Stimulated activated CD8-positive, alpha-beta memory T cell treated with anti-CD3 and anti-CD28 coated beads, Interleukin-7, amount 100 ng/mL, for 4 hours (primary cell): Measurements from ENCODE around the gene PLCXD1.
"Not testable (repeated sequence)": the region's sequence is repeated elsewhere in the genome, so short reads cannot be mapped to it uniquely, and the experiment has no call there.

Source experiments
- DNase-seq, 2 donors: peaks; one replicate each; pipeline ENCODE4 v3.0.0-alpha.2; 2020; ENCODE audit warnings: low read depth in 2 of 2

The PLCXD1 gene

DNA sequence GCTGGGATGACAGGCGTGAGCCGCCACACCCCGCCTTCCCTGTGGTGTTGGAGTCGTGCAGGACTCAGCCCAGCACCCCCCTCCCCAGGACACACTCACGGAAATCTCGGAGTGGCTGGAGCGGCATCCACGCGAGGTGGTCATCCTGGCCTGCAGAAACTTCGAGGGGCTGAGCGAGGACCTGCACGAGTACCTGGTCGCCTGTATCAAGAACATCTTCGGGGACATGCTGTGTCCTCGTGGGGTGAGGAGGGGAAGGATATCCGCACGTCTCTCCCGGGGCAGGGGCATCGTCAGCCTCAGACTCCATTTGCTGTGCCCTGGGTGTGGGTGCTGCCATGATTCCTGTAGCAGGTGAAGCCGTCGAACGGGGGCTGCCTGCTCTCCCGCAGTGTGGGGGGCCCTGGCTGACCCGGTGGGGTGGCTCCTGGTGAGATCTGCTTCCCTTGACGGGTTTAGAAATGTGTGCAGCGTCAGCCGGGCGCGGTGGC, 10.3 kb downstream of the PLCXD1 start:
- no peak for DNase-seq

DNA sequence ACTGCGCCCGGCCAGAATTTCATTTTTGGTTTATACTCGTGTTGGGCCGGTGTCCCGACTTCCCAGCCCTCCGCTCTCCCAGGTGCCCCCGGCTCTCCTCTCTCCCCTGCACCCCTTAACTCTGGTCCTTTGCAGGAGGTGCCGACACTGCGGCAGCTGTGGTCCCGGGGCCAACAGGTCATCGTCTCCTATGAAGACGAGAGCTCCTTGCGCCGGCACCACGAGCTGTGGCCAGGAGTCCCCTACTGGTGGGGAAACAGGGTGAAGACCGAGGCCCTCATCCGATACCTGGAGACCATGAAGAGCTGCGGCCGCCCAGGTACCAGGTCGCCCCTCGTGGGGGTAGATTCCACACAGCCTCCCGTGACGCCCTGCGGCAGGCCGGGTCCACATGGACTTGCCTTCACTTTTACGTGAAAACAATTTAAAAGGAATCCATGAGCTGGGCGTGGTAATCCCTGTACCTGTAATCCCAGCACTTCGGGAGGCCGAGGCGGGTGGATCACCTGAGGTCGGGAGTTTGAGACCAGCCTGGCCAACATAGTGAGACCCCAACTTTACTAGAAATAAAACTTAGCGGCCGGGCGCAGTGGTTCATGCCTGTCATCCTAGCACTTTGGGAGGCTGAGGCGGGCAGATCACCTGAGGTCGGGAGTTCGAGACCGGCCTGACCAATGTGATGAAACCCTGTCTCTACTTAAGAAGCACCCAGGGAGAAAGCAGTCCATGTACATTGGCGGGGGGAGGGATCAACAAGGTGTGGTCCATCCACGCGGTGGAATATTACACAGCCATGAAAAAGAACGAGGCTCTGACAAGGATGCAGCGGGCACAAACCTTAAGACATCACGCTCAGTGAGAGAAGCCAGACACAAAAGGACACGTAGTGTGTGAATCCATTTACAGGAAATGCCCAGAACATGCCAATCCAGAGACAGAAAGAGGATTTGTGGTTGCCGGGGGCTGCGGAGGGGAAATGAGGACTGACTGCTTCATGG, 12.0 kb downstream of the PLCXD1 start:
- no peak for DNase-seq

DNA sequence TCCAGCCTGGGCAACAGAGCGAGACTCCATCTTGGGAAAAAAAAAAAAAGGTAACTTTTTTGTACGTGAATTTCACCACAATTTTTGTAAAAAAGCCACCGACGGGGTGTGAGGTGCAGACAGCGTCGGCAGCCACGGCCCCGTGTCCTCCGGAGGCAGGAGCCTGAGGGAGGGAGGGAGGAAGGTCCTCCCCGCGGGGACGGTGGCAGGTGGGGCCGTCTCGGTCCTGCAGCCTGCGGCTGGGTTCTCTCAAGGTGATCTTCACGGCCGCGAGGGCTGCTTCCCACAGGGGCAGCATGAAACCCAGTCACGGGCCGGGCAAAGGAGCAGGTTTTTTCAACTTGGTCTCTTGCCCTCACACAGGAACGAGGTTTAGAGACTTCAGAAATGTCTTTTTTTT, 14.0 kb downstream of the PLCXD1 start:
- DNase-seq: no peak

DNA sequence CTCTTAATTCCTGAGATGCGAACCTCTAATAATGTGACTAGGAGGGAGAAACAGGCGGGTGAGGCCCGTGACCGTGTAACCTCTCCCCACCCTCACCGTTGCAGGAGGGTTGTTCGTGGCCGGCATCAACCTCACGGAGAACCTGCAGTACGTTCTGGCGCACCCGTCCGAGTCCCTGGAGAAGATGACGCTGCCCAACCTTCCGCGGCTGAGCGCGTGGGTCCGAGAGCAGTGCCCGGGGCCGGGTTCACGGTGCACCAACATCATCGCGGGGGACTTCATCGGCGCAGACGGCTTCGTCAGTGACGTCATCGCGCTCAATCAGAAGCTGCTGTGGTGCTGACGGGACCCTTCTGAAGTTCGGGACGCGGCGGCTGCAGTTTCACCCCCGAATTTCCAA, 17.8 kb downstream of the PLCXD1 start:
- DNase-seq: no peak

DNA sequence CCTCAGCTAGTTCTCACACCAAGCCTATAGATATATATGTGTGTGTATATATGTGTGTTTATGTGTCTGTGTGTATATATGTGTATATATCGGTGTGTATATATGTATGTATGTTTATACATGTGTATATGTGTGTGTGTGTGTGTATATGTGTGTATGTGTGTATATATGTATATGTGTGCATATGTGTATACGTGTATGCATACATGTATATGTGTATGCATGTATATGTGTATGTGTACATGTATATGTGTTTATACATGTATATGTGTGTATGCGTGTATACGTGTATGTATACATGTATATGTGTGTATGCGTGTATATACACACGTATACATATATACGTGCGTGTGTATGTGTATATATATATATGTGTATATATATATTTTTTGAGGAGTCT, 19.2 kb downstream of the PLCXD1 start:
- no peak for DNase-seq

DNA sequence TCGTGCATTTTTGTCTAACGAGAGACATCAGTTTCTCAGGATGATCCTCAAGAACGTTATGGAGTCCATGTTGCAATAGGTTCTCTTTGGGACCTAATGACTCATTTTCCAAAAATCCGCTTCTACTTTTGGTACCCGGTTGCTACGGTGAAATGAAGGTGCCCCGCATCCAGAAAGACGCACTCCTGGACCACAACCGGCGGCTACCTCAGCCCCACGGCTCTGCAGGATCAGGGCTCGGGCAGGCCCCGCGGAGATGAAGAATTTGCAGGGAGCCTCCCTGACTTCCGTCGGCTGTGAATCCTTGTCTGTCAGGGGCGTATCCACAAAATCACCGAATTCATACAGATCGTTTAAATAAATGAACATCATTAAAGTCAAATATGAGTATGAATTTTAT, 21.8 kb downstream of the PLCXD1 start:
- DNase-seq: no peak

DNA sequence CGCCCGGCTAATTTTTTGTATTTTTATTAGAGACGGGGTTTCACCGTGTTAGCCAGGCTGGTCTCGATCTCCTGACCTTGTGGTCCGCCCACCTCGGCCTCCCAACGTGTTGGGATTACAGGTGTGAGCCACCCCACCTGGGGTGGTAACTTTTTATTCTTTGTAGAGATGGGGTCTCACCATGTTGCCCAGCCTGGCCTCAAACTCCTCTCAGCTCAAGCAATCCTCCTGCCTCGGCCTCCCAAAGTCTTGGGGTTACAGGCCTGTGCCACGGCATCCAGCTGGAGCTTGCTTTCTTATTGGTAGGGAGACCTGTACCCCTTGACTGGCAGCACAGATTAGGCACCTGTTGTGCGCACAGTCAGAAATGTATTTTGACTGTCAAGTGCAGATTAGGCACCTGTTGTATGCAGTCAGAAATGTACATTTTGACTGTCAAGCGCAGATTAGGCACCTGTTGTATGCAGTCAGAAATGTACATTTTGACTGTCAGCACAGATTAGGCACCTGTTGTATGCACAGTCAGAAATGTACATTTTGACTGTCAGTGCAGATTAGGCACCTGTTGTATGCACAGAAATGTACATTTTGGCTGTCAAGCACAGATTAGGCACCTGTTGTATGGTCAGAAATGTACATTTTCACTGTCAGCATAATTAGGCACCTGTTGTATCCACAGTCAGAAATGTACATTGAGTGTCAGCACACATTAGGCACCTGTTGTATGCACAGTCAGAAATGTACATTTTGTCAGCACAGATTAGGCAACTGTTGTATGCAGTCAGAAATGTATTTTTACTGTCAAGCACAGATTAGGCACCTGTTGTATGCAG, 24.8 kb downstream of the PLCXD1 start:
- DNase-seq: not testable (repeated sequence)

DNA sequence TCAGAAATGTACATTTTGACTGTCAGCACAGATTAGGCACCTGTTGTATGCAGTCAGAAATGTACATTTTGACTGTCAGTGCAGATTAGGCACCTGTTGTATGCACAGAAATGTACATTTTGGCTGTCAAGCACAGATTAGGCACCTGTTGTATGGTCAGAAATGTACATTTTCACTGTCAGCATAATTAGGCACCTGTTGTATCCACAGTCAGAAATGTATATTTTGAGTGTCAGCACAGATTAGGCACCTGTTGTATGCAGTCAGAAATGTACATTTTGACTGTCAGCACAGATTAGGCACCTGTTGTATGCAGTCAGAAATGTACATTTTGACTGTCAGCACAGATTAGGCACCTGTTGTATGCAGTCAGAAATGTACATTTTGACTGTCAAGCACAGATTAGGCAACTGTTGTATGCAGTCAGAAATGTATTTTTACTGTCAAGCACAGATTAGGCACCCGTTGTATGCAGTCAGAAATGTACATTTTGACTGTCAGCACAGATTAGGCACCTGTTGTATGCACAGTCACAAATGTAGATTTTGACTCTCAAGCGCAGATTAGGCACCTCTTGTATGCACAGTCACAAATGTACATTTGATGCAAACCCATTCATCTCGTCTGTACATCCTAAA, 25.6 kb downstream of the PLCXD1 start:
- DNase-seq: not testable (repeated sequence)

DNA sequence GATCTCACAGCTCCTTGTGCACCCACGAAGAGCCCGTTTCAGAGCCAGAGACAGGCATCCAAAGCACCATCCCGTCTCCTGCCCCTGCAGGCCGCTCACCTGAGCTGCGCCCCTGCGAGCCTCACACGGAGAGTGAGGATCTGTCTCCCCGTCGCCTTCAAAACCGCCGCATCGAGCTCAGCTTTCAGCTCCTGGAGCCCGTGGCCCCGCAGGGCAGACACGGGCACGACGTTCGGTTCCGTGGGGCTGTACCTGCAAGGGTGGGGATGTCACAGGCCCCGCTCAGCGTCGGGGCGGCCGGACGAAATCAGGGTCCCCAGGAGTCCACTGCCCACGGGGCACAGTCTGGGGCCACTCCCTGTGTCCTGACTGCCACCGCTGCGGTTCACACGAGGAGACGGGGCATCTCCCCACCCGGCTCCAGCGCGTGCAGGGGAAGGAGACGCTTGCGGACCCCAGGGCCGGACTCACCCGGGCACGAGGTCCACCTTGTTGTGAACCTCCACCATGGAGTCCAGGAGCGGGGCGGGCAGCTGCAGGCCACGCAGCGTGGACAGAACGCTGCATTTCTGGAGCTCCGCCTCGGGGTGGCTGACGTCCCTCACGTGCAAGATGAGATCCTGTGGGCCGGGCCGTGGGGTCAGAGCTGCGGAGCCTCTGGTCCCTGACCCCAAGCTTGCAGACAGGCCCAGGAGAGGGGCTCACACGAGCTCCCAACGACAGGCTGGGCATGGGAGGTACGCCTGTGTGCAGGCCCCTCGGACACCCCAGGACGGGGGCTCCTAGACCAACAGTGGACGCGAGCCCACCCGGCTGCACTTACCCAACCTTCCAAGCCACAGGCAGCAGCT, 26.3 kb downstream of the PLCXD1 start:
- DNase-seq: no peak

DNA sequence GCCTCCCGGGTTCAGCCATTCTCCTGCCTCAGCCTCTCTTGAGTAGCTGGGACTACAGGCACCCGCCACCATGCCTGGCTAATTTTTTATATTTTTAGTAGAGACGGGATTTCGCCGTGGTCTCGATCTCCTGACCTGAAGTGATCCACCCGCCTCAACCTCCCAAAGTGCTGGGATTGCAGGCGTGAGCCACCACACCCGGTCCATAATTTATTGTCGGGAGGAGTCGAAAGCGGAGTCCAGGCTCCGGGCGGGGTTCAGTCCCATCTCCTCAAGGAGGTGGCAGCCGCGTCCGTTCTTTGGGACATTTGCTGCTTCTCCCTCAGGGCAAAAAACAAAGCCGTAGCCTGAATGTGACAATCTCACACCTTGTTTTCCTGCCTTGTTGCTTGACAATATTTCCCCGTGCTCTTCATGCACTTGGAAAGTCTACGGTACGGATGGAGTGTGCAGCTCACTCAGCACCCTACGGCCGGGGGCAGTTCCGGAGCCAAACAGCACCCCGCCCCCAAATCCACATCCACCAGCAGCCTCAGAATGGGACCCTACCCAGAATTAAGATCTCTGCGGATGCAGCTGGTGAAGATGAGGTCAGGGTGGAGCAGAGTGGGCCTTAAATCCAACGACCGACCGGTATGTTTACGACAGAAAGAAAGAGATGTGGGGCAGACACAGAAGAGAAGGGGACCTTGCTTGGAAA, 27.8 kb downstream of the PLCXD1 start:
- no peak for DNase-seq

DNA sequence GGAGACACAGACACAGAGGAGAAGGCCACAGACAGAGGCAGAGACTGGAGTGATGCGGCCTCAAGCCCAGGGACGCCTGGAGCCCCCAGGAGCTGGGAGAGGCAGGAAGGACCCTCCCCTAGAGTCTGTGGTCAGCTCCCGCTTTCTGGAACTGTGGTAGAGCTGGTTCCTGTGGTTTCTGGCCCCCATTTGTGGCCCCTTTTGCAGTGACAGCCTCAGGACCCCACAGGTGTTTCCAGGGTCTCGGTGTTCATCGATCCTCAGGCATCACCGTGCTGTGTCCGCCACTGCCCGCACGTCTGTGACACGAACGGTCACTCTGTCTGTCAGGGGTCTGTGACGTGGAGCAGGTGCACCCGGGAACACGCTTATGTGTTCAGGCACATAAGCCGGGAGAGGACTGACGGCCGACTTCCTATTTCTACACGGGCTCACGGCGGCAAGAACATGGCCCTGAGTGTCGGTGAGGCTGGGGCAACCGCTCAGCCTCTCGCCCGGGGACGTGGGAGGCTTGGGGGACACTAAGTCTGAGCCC, 29.5 kb downstream of the PLCXD1 start:
- DNase-seq: no peak

DNA sequence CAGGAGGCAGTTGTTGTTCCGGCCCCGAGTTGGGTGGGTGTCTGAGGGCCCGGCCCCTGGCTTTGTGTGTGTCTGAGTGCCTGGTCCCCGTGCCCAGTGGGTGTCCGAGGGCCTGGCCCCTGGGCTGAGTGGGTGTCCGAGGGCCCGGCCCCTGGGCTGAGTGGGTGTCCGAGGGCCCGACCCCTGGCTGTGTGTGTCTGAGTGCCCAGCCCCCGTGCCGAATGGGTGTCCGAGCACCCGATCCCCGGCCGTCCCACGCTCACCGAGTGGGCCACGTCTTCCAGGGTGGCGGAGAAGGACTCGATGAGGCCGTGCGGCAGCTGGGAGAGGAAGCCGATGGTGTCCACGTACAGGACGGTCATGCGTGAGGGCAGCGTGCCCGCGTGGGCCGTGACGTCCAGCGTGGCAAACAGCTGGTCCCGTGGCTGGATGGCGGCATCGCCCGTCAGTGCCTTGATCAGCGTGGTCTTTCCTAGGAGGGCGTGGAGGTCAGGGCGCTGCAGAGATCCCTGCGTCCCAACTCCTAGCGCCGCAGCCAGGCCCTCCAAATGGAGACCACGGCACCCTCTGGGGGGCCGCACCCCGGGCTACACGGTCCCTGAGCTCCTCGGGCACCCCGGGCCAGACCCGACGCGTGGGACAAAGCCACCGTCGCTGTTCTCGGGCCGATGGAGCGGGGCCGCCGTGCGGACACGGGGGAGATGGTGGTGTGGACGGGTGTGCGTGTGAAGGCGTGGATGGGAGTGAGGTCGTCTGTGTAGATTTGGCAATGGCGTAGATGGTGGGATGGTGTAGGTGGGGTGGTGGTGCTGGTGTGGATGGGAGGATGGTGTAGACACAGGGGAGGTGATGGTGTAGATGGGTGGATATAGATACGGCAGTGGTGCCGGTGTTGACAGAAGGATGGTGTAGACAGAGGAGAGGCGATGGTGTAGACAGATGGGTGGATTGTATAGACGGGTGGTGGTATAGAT, 30.3 kb downstream of the PLCXD1 start:
- DNase-seq: no peak

DNA sequence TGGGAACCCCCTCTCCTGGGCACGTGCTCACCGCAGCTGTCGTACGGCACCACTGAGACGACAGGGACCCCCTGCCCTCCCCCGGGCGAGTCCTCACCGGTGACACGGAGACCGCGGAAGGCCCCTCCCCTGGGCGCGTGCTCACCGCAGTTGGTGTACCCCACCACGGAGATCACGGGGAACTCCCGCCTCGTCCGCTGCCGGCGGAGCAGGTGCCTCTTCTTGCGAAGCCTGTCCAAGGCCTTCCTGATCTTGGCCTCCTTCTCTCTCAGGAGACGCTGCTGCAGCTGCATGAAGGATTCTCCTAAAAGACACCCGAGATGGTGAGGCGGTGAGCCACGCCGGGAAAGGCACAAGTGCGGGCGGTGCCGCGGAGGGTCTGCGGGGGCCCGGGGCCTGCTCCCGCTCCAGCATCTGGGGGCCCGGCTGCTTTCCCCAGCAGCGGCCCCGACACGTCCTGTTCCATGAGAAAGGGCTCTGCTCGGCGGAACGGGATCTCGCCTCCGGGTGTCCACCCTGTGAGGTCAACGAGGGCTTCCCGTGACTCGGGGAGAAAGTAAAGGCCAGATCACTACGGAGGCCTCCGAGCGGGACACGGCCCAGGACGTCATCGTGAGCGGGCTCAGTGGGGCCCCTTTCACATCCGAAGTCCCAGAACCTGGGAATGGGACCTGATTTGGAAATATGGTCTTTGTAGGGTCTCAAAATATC, 31.6 kb downstream of the PLCXD1 start:
- DNase-seq: no peak

DNA sequence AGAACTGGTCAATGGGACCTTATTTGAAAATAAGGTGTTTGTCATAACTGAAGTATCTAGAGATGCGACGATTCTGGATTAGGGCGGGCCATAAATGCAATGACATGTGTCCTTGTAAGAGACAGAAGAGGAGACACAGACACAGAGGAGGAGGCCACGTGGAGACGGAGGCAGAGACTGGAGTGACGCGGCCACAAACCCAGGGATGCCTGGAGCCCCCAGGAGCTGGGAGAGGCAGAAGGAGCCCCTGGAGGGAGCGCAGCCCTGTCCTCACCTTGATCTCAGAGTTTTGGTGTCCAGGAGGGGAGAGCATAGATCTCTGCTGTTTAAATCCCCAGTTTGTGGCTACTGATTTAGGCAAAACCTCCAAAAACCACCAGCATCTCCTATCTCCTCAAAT, 32.4 kb downstream of the PLCXD1 start:
- DNase-seq: no peak

DNA sequence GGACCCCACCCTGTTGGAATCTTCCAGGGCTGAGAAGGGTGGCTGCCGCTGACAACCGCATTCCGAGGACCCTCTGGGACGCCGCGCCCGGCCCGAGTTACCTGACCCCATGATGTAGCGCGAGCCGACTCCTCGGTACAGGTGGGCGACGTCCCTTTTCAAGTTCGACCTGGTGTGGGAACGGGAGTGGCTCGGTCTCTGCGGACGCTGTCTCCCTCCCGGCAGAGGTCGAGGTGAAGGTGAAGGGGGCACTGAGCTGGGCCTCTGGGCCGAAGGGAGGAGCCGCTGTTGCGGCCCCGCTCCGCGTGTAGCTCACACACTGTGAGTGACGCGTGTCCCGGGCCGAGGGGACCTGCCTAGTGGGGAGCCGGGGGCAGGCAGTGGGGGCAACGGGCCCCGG, 32.9 kb downstream of the PLCXD1 start:
- no peak for DNase-seq

DNA sequence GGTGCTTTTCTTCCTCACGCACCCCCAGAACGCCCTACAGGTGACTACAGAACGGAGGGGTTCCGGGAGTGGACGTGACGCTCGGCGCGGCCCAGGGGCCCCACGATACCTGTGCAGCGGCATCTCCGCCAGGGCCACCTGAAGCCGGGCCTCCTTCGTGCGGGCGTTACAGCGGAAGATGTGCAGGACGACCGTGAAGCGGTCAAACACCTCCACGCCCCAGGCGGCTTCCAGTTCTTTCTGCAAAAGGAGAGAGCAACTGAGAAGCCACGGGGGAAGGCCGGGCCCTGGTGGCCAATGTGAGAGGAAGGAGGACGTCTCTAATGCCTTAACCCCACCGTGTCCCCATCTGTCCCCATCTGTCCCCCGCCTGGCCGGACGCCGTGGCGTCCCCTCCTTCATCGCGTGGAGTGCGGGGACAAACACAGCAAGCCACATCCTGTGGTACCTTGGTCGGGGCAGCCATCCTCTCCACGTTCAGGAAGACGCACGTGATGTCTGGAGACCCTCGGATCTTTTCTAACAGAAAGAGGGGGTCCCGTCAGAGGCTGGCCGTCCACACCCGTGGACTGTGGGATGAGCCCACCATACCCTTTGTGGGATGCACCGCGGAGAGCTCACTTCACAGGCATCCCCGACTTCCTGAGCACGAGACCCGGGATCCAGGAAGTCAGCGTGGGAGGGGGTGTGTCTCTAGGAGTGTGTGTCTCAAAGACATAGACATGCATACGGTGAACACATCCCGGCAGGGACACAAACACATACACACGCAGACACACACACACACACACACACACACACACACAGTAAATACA, 33.8 kb downstream of the PLCXD1 start:
- DNase-seq: no peak
